Measurements from ENCODE around the gene HOXA3. TPM values are rescaled to one million over a fixed set of nuclear protein-coding genes. Genes with fewer than 3 reads are reported as not detected.

HOXA3 gene
- total and polyA plus RNA-seq, 9 of the 15 experiments (the other 6 are each of a cell fraction or from before 2014, with no cell fraction given), result 0.04 to 0.13 TPM; not detected in 7

DNA sequence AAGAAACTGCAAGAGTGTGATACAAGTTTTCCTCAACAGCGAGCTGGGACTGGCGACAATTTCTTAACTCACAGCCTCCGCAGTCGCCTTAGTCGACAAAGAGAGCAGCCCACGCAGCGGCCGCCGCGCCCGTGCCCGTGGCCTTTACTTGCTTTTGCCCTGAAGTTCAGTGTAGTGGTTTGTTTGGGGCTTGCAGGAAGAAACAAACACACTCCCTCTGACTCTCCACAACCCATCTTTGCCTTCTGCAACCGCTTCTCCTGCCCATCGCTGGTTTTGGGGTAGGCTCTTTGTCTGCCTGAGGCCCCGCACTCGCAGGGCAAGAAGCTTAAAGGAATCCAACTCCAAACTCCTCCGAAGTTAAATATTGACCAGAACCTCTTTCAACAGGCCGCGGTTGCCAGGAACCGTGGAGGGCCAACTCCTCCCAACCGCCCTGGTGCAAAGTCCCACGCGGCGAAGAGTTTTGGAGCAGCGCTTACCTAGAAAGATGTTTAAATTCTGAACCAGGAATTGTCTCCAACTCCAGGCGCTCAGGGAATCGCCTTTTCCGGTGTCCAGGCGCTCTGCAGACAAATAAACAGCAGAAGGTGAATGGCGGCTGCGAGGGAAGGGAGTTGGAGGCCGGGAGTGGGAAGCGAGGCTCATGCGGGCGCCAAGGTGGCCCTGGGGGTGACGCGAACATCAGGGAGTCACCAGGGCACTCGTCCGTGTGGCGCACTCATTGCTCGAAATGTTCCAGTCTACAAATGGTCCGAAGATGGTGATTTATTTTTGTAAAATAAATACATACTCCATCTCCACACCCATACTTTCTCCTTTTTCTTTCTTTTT, 30.1 kb downstream of the HOXA3 start:
- Histone ChIP-seq H3K27ac (ENCODE audit: extremely low read depth, low read depth, low read length) (no peak overlapping the region), H2AFZ (ENCODE audit: low read depth, low read length) (no peak overlapping the region), H3K9me1 (ENCODE audit: control insufficient read depth, insufficient read depth, low read length) (no peaks in the 10 kb centered on the region), H3K27me3 (ENCODE audit: control insufficient read depth in 2 of 2, insufficient read depth in 2 of 2, low read length in 2 of 2) (peaks cover 29 to 68% of the 10 kb centered on the region in 2 experiments), H3K4me2 (ENCODE audit: insufficient read depth, low read length) (no peak overlapping the region), H3K9me3 (replicated peaks; ENCODE audit: control insufficient read depth, insufficient read depth, low read depth, low read length) (no peaks in the 10 kb centered on the region), H3K9ac (ENCODE audit: insufficient read depth in 1 of 2, low read depth in 2 of 2, low read length in 2 of 2) (no peak overlapping the region), H4K20me1 (replicated peaks; ENCODE audit: control insufficient read depth, insufficient read depth, low read length) (no peaks in the 10 kb centered on the region; the same call in 1 of the 2 replicates), H3K4me3 (no peak overlapping the region), H3K4me1 (replicated peaks in 1 of 2; ENCODE audit: control insufficient read depth in 2 of 2, insufficient read depth in 2 of 2, low read length in 2 of 2) (no peaks in the 10 kb centered on the region), H3K36me3 (ENCODE audit: control insufficient read depth, insufficient read depth, low read length) (no peaks in the 10 kb centered on the region), H3K79me2 (ENCODE audit: control insufficient read depth, insufficient read depth, low read length) (no peaks in the 10 kb centered on the region)
- TF ChIP-seq SMAD2 (IDR thresholded peaks at IDR 0.05; ENCODE audit: low read depth, low read length) (no peak), U2AF2 (optimal IDR thresholded peaks at IDR 0.05; ENCODE audit: low read depth, low read length) (no peak), RNF219 (CRISPR knock-in tag; IDR thresholded peaks at IDR 0.05) (no peak), RBM39 (optimal IDR thresholded peaks at IDR 0.05; ENCODE audit: low read depth, low read length) (no peak), ZNF12 (CRISPR knock-in tag; IDR thresholded peaks at IDR 0.05) (no peak), NFATC3 (IDR thresholded peaks at IDR 0.05) (no peak), ARID1B (IDR thresholded peaks at IDR 0.05) (no peak), ZSCAN29 (IDR thresholded peaks at IDR 0.05) (no peak), ZNF384 (IDR thresholded peaks at IDR 0.05; ENCODE audit: low read depth, low read length) (no peak), MAFK (IDR thresholded peaks at IDR 0.05; ENCODE audit: low read length) (no peak), ZNF445 (CRISPR knock-in tag; IDR thresholded peaks at IDR 0.05; ENCODE audit: low read depth) (no peak), ZNF785 (CRISPR knock-in tag; IDR thresholded peaks at IDR 0.05) (no peak)
- TF ChIP-seq, protein P1, sequence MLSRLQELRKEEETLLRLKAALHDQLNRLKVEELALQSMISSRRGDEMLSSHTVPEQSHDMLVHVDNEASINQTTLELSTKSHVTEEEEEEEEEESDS (CRISPR knock-in tag; IDR thresholded peaks at IDR 0.05), result no peak
- TF ChIP-seq, protein P2, sequence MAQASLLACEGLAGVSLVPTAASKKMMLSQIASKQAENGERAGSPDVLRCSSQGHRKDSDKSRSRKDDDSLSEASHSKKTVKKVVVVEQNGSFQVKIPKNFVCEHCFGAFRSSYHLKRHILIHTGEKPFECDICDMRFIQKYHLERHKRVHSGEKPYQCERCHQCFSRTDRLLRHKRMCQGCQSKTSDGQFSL (CRISPR knock-in tag; IDR thresholded peaks at IDR 0.05), result no peak
- TF ChIP-seq, protein P2 (tag; IDR thresholded peaks at IDR 0.05), result no peak
- CTCF ChIA-PET (ENCODE audit: low intra/inter-chr PET ratio), result no interaction called here
- in situ Hi-C loops (cut with MboI), result no loop called here
- no TSS peak for BruUV-seq (replicated peaks)
- DNase-seq (ENCODE audit: extremely low read depth in 1 of 4, low spot score in 3 of 4), result no peak
- WGBS (ENCODE audit: insufficient coverage, low coverage, missing lambda C conversion rate), result 15% methylated on average over 39 of the region's 42 CpGs
- intact Hi-C loops (cut with micrococcal nuclease), result no loop called here
- no peak for ATAC-seq
- FAIRE-seq, result no peak
- POLR2A ChIA-PET, result interaction anchor here (0.6 kb wide), 1 partner anchor 94 kb away, joined by 3 read pairs; no protein-coding TSS in a partner anchor

Measured in K562 (cell line).